Measurements from ENCODE around the gene MRPS5. TPM values are rescaled to one million over a fixed set of nuclear protein-coding genes. Genes with fewer than 3 reads are reported as not detected.

MRPS5 gene
- total RNA-seq, 3 donors from 2014 or later: 37.4 to 54.4 (median 43.8) TPM

- Histone ChIP-seq H3K4me1 (no peaks in the 10 kb centered on the region), H3K36me3 (no peaks in the 10 kb centered on the region), H3K9me3 (no peaks in the 10 kb centered on the region), H3K27ac (no peak overlapping the region), H3K4me3 (no peak overlapping the region), H3K27me3 (peaks cover 0 to 14% of the 10 kb centered on the region in 2 donors)
- intact Hi-C loops (cut with DNase I; ENCODE audit: low total_unique reads): no loop called here
- no peak for DNase-seq (ENCODE audit: low spot score in 2 of 2)
- TF ChIP-seq CTCF (IDR thresholded peaks at IDR 0.05) (no peak), POLR2A (IDR thresholded peaks at IDR 0.05) (no peak)
These were observed 53.4 kb downstream of the MRPS5 start for GRCh38 chr2:95068256-95068655.

DNA sequence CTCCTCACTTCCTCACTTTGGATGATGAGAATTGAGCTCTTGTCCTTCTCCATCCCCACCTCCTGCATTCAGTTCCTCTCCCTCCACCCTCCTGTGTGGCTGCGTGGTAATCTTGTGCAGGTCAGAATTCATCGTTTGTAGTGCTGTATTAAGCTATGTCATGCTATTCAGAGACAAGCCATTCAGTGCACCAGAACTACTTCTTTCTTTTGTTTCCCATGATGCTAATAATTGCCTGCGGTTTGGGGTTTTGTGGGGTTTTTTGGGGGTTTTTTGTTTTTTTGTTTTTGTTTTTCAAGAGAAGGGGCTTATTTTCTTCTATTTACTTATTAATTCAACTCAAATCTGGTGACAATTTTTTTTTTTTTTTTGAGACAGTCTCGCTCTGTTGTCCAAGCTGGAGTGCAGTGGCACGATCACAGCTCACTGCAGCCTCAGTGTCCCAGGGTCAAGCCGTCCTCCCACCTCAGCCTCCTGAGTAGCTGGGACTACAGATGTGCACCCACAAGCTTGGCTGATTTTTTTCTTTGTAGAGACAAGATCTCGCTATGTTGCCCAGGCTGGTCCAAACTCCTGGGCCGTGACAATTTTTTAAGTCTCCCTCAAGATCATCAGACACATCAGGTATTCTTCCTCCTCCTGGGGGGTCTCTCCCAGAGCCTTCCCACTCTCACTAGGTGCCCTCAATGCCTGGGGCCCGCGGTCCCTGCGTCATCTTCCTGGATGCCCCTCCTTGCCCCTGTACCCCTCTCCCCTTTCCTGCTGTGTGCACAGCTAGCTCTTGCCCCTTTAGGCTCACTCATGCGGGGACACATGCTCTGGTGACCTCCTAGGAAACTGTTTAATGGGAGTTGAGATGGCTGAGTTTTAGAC lies 58.3 kb downstream of the MRPS5 start:
- no peak for TF ChIP-seq CTCF (IDR thresholded peaks at IDR 0.05)
- TF ChIP-seq POLR2A (IDR thresholded peaks at IDR 0.05): no peak
- TF ChIP-seq POLR2AphosphoS5 (IDR thresholded peaks at IDR 0.05): no peak
- Histone ChIP-seq H3K4me3 (no peak overlapping the region), H3K36me3 (no peaks in the 10 kb centered on the region), H3K27me3 (no peaks in the 10 kb centered on the region), H3K9me3 (no peaks in the 10 kb centered on the region), H3K4me1 (no peaks in the 10 kb centered on the region), H3K27ac (no peak overlapping the region)
- intact Hi-C loops (cut with DNase I; ENCODE audit: low total_unique reads): no loop called here
- no peak for DNase-seq (ENCODE audit: low spot score in 2 of 2)

- H3K36me3 ChIP-seq: no peaks in the 10 kb centered on the region
- no peaks in the 10 kb centered on the region for H3K4me1 ChIP-seq
- no peak overlapping the region for H3K27ac ChIP-seq
- TF ChIP-seq CTCF (IDR thresholded peaks at IDR 0.05) (no peak), POLR2A (IDR thresholded peaks at IDR 0.05) (no peak), POLR2AphosphoS5 (IDR thresholded peaks at IDR 0.05) (no peak)
- no peaks in the 10 kb centered on the region for H3K9me3 ChIP-seq
- H3K4me3 ChIP-seq: no peak overlapping the region
- intact Hi-C loops (cut with DNase I; ENCODE audit: low total_unique reads): no loop called here
- DNase-seq (ENCODE audit: low spot score in 2 of 2): no peak
- H3K27me3 ChIP-seq: no peaks in the 10 kb centered on the region
These were observed 59.1 kb downstream of the MRPS5 start for GRCh38 chr2:95062242-95063085.

- intact Hi-C loops (cut with DNase I; ENCODE audit: low total_unique reads): no loop called here
- Histone ChIP-seq H3K27ac (no peak overlapping the region), H3K27me3 (no peaks in the 10 kb centered on the region), H3K4me3 (no peak overlapping the region), H3K9me3 (no peaks in the 10 kb centered on the region), H3K4me1 (no peaks in the 10 kb centered on the region), H3K36me3 (no peaks in the 10 kb centered on the region)
- no peak for TF ChIP-seq POLR2A (IDR thresholded peaks at IDR 0.05)
- TF ChIP-seq POLR2AphosphoS5 (IDR thresholded peaks at IDR 0.05): no peak
- no peak for TF ChIP-seq CTCF (IDR thresholded peaks at IDR 0.05)
- DNase-seq (ENCODE audit: low spot score in 2 of 2): no peak
These were observed 59.9 kb downstream of the MRPS5 start for GRCh38 chr2:95061601-95062183.

All from breast epithelium (tissue), 4 donors.